Renal cortex interstitium (tissue), 3 donors: Measurements from ENCODE around the gene SLC11A1. TPM values are rescaled to one million over a fixed set of nuclear protein-coding genes. Genes with fewer than 3 reads are reported as not detected.

Experiments
- polyA plus RNA-seq, 3 donors: library from polyadenylated mRNA; unstranded; fragments of 120-200 nt; gene quantifications; one replicate each; pipeline ENCODE4 v1.2.1, GENCODE V29; 2013; ENCODE audit not compliant: insufficient read length in 3 of 3

The SLC11A1 gene
- polyA plus RNA-seq, 3 donors: 0.99 to 2.2 (median 1.6) TPM

Other genes starting within 250 kb of the SLC11A1 start
- under 1 TPM in 2 of 3 donors, not detected in 1; 0.06 to 0.16 TPM for gene CXCR1, start 215.3 kb upstream of the SLC11A1 start, polyA plus RNA-seq
- gene ARPC2, start 165.1 kb upstream of the SLC11A1 start, polyA plus RNA-seq: 100 to 1,000 TPM; 228 to 253 (median 236) TPM
- 1 to 10 TPM; 1.2 to 2.0 (median 2.0) TPM for gene GPBAR1, start 121.3 kb upstream of the SLC11A1 start, polyA plus RNA-seq
- 100 to 1,000 TPM; 115 to 132 (median 117) TPM for gene AAMP, start 112.1 kb upstream of the SLC11A1 start, polyA plus RNA-seq
- 100 to 1,000 TPM in 2 of 3 donors, 10 to 100 TPM in 1; 87.3 to 104 (median 103) TPM for gene PNKD, start 111.8 kb upstream of the SLC11A1 start, polyA plus RNA-seq
- 10 to 100 TPM; 80.7 to 94.1 (median 87.4) TPM for gene TMBIM1, start 89.8 kb upstream of the SLC11A1 start, polyA plus RNA-seq
- 1 to 10 TPM; 4.5 to 8.0 (median 4.9) TPM for gene CATIP, start 25.4 kb upstream of the SLC11A1 start, polyA plus RNA-seq
- 100 to 1,000 TPM; 122 to 161 (median 157) TPM for gene CTDSP1, start 17.6 kb downstream of the SLC11A1 start, polyA plus RNA-seq
- gene VIL1, start 36.9 kb downstream of the SLC11A1 start, polyA plus RNA-seq: 10 to 100 TPM; 21.3 to 41.5 (median 21.6) TPM
- gene USP37, start 186.1 kb downstream of the SLC11A1 start, polyA plus RNA-seq: 10 to 100 TPM; 14.8 to 18.6 (median 17.2) TPM
- 10 to 100 TPM; 49.4 to 55.2 (median 52.3) TPM for gene CNOT9, start 186.6 kb downstream of the SLC11A1 start, polyA plus RNA-seq
- 1 to 10 TPM; 7.2 to 9.9 (median 9.4) TPM for gene PLCD4, start 225.6 kb downstream of the SLC11A1 start, polyA plus RNA-seq